Measurements from ENCODE around the gene FITM1. TPM values are rescaled to one million over a fixed set of nuclear protein-coding genes. Genes with fewer than 3 reads are reported as not detected.
A peak's percentile ranks its signal among the peaks of the same experiment; 100 is the strongest.

Gene FITM1
- total RNA-seq, 2 donors from 2014 or later = 0.85 to 1.5 TPM

- Histone ChIP-seq H3K9ac (ENCODE audit: low read depth in 2 of 2, low read length in 2 of 2) (no peak overlapping the region), H3K27me3 (no peaks in the 10 kb centered on the region), H3K27ac (no peak overlapping the region), H3K9me3 (no peaks in the 10 kb centered on the region), H3K4me1 (no peaks in the 10 kb centered on the region), H3K36me3 (peaks cover 27% of the 10 kb centered on the region), H3K4me3 (no peak overlapping the region)
- TF ChIP-seq CTCF (IDR thresholded peaks at IDR 0.05) = no peak
- intact Hi-C loops (cut with DNase I) = no loop called here
- no peak for DNase-seq
Observed at GRCh38 chr14:24155100-24155499, 24.6 kb downstream of the FITM1 start.

GRCh38 chr14:24156840-24157239 is 26.4 kb downstream of the FITM1 start:
- Histone ChIP-seq H3K4me3 (no peak overlapping the region), H3K9me3 (no peaks in the 10 kb centered on the region), H3K9ac (ENCODE audit: low read depth in 2 of 2, low read length in 2 of 2) (no peak overlapping the region), H3K27me3 (no peaks in the 10 kb centered on the region), H3K27ac (no peak overlapping the region), H3K4me1 (no peaks in the 10 kb centered on the region), H3K36me3 (peaks cover 12% of the 10 kb centered on the region)
- DNase-seq = no peak
- intact Hi-C loops (cut with DNase I) = no loop called here
- no peak for TF ChIP-seq CTCF (IDR thresholded peaks at IDR 0.05)

GRCh38 chr14:24157331-24157730 is 26.9 kb downstream of the FITM1 start:
- H3K4me1 ChIP-seq = peaks cover 4% of the 10 kb centered on the region
- no peaks in the 10 kb centered on the region for H3K27me3 ChIP-seq
- H3K9me3 ChIP-seq = no peaks in the 10 kb centered on the region
- H3K4me3 ChIP-seq = no peak overlapping the region
- TF ChIP-seq CTCF (IDR thresholded peaks at IDR 0.05) = no peak
- no peak for DNase-seq
- no peak overlapping the region for H3K9ac ChIP-seq (ENCODE audit: low read depth in 2 of 2, low read length in 2 of 2)
- intact Hi-C loops (cut with DNase I) = no loop called here
- H3K27ac ChIP-seq = no peak overlapping the region
- peaks cover 10% of the 10 kb centered on the region for H3K36me3 ChIP-seq

GRCh38 chr14:24159777-24160498 is 29.5 kb downstream of the FITM1 start:
- Histone ChIP-seq H3K27ac (peak overlapping the region; percentile 98), H3K4me3 (no peak overlapping the region), H3K27me3 (no peaks in the 10 kb centered on the region), H3K36me3 (peaks cover 25% of the 10 kb centered on the region), H3K9me3 (no peaks in the 10 kb centered on the region), H3K9ac (ENCODE audit: low read depth in 2 of 2, low read length in 2 of 2) (no peak overlapping the region), H3K4me1 (peaks cover 13% of the 10 kb centered on the region)
- TF ChIP-seq CTCF (IDR thresholded peaks at IDR 0.05) = no peak
- DNase-seq = no peak
- intact Hi-C loops (cut with DNase I) = no loop called here

GRCh38 chr14:24160499-24160849 is 30.0 kb downstream of the FITM1 start:
- Histone ChIP-seq H3K4me1 (peaks cover 13% of the 10 kb centered on the region), H3K4me3 (no peak overlapping the region)

More at GRCh38 chr14:24160499-24160849, 30.0 kb downstream of the FITM1 start:
- intact Hi-C loops (cut with DNase I) = no loop called here
- H3K9ac ChIP-seq (ENCODE audit: low read depth in 2 of 2, low read length in 2 of 2) = peak overlapping the region in 1 of 2 donors; percentile 85
- no peak for DNase-seq
- peak overlapping the region; percentile 98 for H3K27ac ChIP-seq
- peaks cover 25% of the 10 kb centered on the region for H3K36me3 ChIP-seq
- no peaks in the 10 kb centered on the region for H3K9me3 ChIP-seq
- no peak for TF ChIP-seq CTCF (IDR thresholded peaks at IDR 0.05)
- no peaks in the 10 kb centered on the region for H3K27me3 ChIP-seq

All from colonic mucosa (tissue), 4 donors.